ENCODE data around the gene LTBP2.
A peak's percentile ranks its signal among the peaks of the same experiment; 100 is the strongest.

Gene LTBP2

DNA sequence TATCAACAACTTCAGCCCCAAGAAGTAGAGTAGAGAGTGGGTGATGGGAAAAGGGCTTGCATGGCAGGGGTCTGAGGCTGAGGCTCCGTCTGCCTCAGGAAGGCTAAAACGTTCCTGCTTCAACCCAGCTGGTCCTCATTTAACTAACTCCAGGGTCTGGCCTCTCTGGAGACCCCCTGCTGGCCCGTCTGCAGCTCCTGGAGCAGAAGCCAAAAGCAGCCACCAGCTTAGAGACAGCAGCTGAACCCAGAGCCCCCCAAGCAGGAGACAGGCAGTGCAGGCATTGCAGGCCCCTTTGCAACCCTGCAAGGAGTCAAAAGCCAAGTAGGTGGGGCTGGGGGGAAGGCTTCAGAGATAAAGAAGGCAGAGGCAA lies 25.1 kb upstream of the LTBP2 start:
- no peak for DNase-seq

DNA sequence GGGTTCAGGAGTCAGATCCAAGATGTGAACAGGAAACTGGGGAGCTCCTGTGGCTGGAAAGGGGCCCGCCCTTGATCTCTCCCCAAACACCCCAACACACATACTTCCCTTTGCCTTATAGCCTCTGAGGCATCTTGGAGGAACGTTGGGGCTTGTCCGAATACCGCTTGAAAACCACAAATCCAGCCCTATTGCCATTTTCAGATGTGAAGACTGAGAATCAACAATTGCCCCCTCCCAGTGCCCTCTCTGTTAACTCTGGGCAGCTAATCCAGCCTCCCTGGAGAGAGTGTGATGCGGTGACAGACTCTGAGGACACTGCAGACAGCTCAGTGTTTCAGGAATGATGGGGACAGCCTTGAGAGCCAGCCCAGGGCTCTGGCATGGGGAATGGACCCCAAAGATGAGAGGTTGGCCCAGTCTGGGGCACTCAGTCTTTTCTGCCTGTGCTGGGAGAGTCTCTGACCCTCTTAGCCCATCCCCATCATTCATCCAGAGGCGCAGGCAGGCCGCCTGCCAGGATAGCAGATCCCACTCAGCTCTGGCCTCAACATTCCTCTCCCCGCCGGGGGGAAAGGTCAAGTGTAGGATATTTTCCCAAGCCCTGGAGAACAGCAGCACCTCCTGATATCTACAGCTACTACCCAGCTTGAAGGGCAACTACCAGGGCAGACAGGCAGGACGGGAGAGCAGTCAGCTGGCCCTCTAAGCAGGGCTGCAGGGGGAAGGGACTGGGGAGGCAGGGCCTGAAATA lies 24.6 kb upstream of the LTBP2 start:
- no peak for DNase-seq

- DNase-seq: no peak
Observed at GRCh38 chr14:74635847-74636246, 23.8 kb upstream of the LTBP2 start.

GRCh38 chr14:74634964-74635363 lies 22.9 kb upstream of the LTBP2 start:
- no peak for DNase-seq

- DNase-seq: no peak
Observed at GRCh38 chr14:74634481-74634880, 22.4 kb upstream of the LTBP2 start.

GRCh38 chr14:74630881-74631690 lies 19.0 kb upstream of the LTBP2 start:
- DNase-seq: no peak

DNA sequence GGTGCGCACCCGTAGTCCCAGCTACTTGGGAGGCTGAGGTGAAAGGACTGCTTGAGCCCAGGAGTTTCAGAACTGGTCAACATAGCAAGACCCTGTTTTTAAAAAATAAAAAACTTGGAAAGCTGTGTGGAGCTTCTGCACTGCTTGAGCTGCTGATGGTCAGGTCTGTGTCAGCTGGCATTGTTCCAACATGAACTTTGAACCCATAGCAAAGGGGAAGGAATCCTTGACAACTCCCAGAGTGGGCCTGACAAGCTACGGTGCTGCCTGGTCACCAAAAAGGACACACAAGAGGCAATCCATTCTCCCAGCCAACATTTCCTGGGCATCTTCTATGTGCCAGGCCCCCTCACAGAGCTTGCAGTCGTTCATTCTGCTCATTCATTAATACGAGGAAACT lies 16.4 kb upstream of the LTBP2 start:
- no peak for DNase-seq

DNA sequence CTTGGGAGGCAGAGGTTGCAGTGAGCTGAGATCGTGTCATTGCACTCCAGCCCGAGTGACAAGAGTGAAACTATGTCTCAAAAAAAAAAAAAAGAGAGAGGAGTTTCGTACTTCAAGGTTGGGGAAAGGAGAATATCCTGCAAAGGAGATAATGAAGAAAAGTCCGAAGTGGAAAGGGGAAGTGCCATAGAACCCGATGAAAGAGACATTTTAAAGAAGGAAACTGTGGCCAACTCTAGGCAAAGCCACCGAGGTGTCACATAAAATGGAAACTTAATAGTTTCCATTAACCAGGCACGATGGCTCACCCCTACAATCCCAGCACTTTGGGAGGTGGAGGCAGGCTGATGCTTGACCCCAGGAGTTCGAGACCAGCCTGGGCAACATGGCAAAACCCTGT lies 15.0 kb upstream of the LTBP2 start:
- DNase-seq: no peak

GRCh38 chr14:74622257-74622656 lies 10.2 kb upstream of the LTBP2 start:
- no peak for DNase-seq

GRCh38 chr14:74621556-74621955 lies 9.5 kb upstream of the LTBP2 start:
- DNase-seq: no peak

- no peak for DNase-seq
Observed at GRCh38 chr14:74620923-74621322, 8.9 kb upstream of the LTBP2 start.

DNA sequence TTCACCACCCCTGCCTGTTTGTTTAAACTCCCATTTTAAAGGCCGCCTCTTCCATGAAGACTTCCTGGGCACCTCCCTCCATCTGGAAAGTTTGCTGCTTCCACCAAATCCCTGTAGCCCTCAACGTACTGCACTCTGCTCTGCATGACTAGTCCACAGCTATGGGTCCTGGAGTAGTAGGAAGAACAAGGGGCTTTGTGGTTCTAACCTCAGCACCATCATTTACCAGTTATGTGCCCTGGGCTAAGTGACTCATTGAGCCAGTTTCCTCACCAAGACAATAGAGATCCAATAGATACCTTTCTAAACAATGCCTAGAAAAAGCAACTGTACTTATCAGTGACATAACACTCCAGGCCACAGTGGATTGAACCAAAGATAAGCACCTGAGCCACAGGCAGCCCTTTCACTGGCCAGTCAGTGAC lies 8.5 kb upstream of the LTBP2 start:
- DNase-seq: no peak

DNA sequence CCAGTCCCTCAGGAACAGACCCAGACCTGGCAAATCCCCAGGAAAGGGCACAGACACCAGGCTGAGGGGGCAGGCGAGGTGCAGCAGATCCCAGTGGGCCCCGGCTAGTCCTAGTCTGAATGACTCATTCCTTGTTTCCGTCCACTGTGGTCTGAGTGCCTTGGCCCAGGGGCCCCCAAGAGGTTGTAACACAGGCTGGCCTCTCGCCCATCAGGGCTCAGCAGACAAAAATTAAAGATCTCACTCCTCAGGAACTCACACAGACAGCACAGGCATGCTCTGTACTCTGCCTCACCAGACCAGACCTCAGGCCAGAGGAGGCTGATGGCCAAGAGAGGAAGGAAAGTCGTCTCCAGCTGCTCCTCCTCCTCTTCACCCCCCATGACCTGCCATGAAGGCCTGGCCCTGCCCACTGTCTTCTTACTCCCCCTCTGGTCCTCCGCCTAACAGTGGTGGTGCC lies 7.7 kb upstream of the LTBP2 start:
- no peak for DNase-seq

DNA sequence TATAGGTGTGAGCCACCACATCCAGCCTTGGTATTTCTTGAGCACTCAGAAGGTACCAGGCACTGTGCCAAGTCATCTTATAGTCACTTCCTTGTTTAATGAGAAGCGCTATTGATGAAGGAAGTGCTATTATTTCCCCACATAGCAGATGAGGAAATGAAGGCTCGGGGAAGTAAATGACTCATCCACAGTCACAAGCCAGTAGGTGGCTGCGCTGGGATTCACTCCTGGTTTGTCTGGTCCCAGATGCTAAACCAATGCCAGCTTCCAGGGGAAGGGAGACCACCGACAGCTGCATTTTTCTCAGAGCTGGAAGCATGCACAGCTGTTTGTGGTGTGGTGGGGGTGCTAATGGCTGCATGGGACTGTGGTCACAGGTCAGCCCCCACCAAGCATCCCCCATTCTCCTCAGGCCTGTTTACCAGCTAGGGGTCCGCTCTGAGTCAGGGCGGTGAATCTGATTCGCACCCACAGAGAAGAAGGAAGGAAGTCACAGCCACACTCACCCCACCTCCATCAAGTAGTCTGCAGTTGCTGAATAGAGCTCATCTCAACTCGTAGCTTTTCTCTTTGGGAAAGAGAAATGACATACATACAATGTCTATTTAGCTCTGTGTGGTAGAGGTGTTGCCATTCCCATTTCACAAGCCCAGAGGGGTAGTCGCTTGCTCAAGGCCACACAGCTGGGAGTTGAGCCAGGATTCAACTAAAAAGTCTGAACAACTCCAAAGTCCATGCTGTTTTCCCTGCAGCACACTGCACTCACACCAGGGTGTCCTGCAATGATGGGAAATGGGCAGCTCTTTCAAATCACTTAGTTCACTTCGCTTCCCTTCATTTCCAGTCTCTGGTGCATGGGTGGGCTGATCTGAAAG lies 6.3 kb upstream of the LTBP2 start:
- peak; percentile 33 to 70 (median 41) for DNase-seq

GRCh38 chr14:74616996-74617700 lies 5.1 kb upstream of the LTBP2 start:
- DNase-seq: no peak

- DNase-seq: no peak
Observed at GRCh38 chr14:74616507-74616906, 4.5 kb upstream of the LTBP2 start.

DNA sequence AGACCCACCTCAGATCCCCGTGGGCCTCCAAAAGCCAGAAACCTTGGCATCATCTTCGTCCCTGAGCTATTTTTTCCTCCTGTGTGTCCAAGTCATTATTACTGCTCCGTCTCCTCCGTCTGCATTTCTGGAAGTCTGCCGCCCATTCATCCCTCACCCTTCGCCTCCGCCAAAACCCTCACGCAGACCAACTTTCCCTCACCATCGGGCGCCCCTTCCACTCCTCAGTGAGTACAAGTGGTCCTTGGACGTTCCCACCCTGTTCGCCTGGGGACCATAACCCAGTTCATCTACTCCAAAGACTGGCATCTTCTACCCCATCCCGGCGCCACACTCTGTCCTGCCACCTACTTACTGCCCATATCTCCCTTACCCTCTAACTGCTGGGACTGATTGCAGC lies 3.7 kb upstream of the LTBP2 start:
- DNase-seq: no peak

GRCh38 chr14:74614508-74615495 lies 2.8 kb upstream of the LTBP2 start:
- DNase-seq: no peak

- no peak for DNase-seq
Observed at GRCh38 chr14:74613211-74613914, 1.3 kb upstream of the LTBP2 start.

- DNase-seq: peak; percentile 71 to 88 (median 76)
Observed at GRCh38 chr14:74612350-74613021, 449 bp upstream of the LTBP2 start.
